Neural cell (in vitro differentiated cells): ENCODE measurements around the gene ACTL10. TPM values are rescaled to one million over a fixed set of nuclear protein-coding genes. Genes with fewer than 3 reads are reported as not detected.

Experiments used
- H2AFZ ChIP-seq: fragments of 200-600, 300-800 bp; sonication (generic), shearing (Covaris generic); 2 replicates; pipeline ENCODE4 v1.6.0; 2014; ENCODE audit warnings: low read depth, mild to moderate bottlenecking, antibody characterized with exemption, low read length, moderate library complexity
- H3F3A ChIP-seq: fragments of 200-600 bp; shearing (Covaris generic); 2 replicates; pipeline ENCODE4 v1.6.1; 2016; ENCODE audit warnings: mild to moderate bottlenecking, moderate library complexity, mixed read lengths, antibody characterized with exemption, low read length; ENCODE audit not compliant: insufficient read depth, poor library complexity, severe bottlenecking
- H3K27ac ChIP-seq: fragments of 200-600, 300-800 bp; sonication (generic), shearing (Covaris generic); 2 replicates; pipeline ENCODE4 v1.5.1; 2014; ENCODE audit warnings: mild to moderate bottlenecking, low read length, moderate library complexity
- H3K27me3 ChIP-seq: fragments of 300-800, 200-600 bp; sonication (generic), shearing (Covaris generic); 2 replicates; pipeline ENCODE4 v1.6.0; 2014; ENCODE audit warnings: mild to moderate bottlenecking, low read depth, low read length, moderate library complexity; ENCODE audit not compliant: insufficient read depth
- H3K36me3 ChIP-seq: fragments of 300-800, 200-600 bp; sonication (generic), shearing (Covaris generic); 2 replicates; pipeline ENCODE4 v1.5.1; 2014; ENCODE audit warnings: mild to moderate bottlenecking, antibody characterized with exemption, low read length, moderate library complexity; ENCODE audit not compliant: insufficient read depth
- H3K4me2 ChIP-seq: fragments of 300-800, 200-600 bp; sonication (generic), shearing (Covaris generic); 2 replicates; pipeline ENCODE4 v1.6.0; 2014; ENCODE audit warnings: mild to moderate bottlenecking, low read length
- H3K4me3 ChIP-seq: fragments of 300-800, 200-600 bp; sonication (generic), shearing (Covaris generic); 2 replicates; pipeline ENCODE4 v1.5.1; 2014; ENCODE audit warnings: mild to moderate bottlenecking, low read length, moderate library complexity
- H3K79me2 ChIP-seq: fragments of 200-600 bp; shearing (Covaris generic); replicated peaks from 2 replicates; pipeline ENCODE4 v1.6.0; 2014; ENCODE audit warnings: mild to moderate bottlenecking, low read length, moderate library complexity; ENCODE audit not compliant: insufficient read depth
- H3K9ac ChIP-seq: fragments of 300-800, 200-600 bp; sonication (generic), shearing (Covaris generic); 2 replicates; pipeline ENCODE4 v1.6.1; 2016; ENCODE audit warnings: mild to moderate bottlenecking, low read length, mixed read lengths
- H3K9me2 ChIP-seq: fragments of 200-600 bp; shearing (Covaris generic); 2 replicates; pipeline ENCODE4 v1.6.1; 2016; ENCODE audit warnings: mild to moderate bottlenecking, low read length, mixed read lengths; ENCODE audit not compliant: insufficient read depth
- H3K9me3 ChIP-seq: fragments of 200-600, 300-800 bp; sonication (generic), shearing (Covaris generic); 2 replicates; pipeline ENCODE4 v1.6.1; 2016; ENCODE audit warnings: mild to moderate bottlenecking, mixed run types, low read length, moderate library complexity, mixed read lengths
- H4K20me1 ChIP-seq: fragments of 200-600 bp; shearing (Covaris generic); 2 replicates; pipeline ENCODE4 v1.6.1; 2016; ENCODE audit warnings: mild to moderate bottlenecking, mixed run types; ENCODE audit not compliant: insufficient read depth
- EP300 ChIP-seq: fragments of 450-650 bp; conservative IDR thresholded peaks from 2 replicates; pipeline ENCODE4 v1.6.1; 2014; ENCODE audit warnings: antibody characterized with exemption, mild to moderate bottlenecking, moderate library complexity; ENCODE audit not compliant: poor library complexity, severe bottlenecking
- EZH2 ChIP-seq: fragments of 200-600, 300-800 bp; shearing (Covaris generic), sonication (generic); IDR thresholded peaks from 2 replicates; pipeline ENCODE4 v1.6.1; 2014; ENCODE audit warnings: antibody characterized with exemption, low read length, borderline replicate concordance, mild to moderate bottlenecking; ENCODE audit not compliant: insufficient read depth, poor library complexity, severe bottlenecking
- MXI1 ChIP-seq: fragments of 450-650 bp; conservative IDR thresholded peaks from 2 replicates; pipeline ENCODE4 v1.6.1; 2014; ENCODE audit warnings: antibody characterized with exemption, mild to moderate bottlenecking; ENCODE audit not compliant: poor library complexity, severe bottlenecking
- POLR2AphosphoS5 ChIP-seq: IDR thresholded peaks from 2 replicates; pipeline ENCODE4 v1.6.1; 2012
- RAD21 ChIP-seq: fragments of 450-650 bp; conservative IDR thresholded peaks from 2 replicates; pipeline ENCODE4 v1.6.1; 2014; ENCODE audit warnings: antibody characterized with exemption, mild to moderate bottlenecking, moderate library complexity
- SMC3 ChIP-seq: fragments of 450-650 bp; conservative IDR thresholded peaks from 2 replicates; pipeline ENCODE4 v1.6.1; 2014; ENCODE audit warnings: antibody characterized with exemption, mild to moderate bottlenecking, moderate library complexity; ENCODE audit not compliant: poor library complexity
- TAF1 ChIP-seq: IDR thresholded peaks from 2 replicates; pipeline ENCODE4 v1.6.1; 2012; ENCODE audit warnings: low read depth
- polyA plus RNA-seq: library from polyadenylated mRNA; depleted of rRNA; stranded (reverse); fragments of >200 nt; gene quantifications from 2 replicates; pipeline ENCODE4 v1.2.3, GENCODE V29; 2014
- TF ChIP-seq, protein P1 (sequence below): IDR thresholded peaks from 2 replicates; pipeline ENCODE4 v1.6.1; 2012; ENCODE audit warnings: borderline replicate concordance
- TF ChIP-seq, protein P2 (sequence below): fragments of 450-650 bp; IDR thresholded peaks from 2 replicates; pipeline ENCODE4 v1.5.1; 2014; ENCODE audit warnings: antibody characterized with exemption, mild to moderate bottlenecking, moderate library complexity; ENCODE audit not compliant: poor library complexity, severe bottlenecking

The ACTL10 gene
- polyA plus RNA-seq, 1 donor from 2014 or later = not detected

DNA sequence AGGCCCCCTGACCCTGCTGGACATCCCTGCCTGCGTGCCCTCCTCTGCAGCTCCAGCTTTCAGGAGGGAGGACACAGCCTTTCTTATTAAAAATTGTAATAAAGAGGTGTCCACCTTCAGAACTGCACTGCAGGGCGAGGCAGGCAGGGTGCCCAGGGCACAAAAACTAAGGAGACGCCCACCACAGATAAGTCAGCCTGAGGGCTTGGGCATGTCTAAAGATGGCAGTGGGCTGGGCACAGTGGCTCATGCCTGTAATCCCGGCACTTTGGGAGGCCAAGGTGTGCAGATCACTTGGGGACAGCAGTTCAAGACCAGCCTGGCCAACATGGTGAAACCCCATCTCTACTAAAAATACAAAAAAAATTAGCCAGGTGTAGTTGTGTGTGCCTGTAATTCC, 11.6 kb upstream of the ACTL10 start:
- Histone ChIP-seq H3K27ac (no peak overlapping the region), H2AFZ (no peak overlapping the region), H3K4me2 (no peak overlapping the region), H3K9ac (no peak overlapping the region), H3K4me3 (no peak overlapping the region), H3K79me2 (no peaks in the 10 kb centered on the region), H3F3A (no peaks in the 10 kb centered on the region), H3K27me3 (no peaks in the 10 kb centered on the region), H4K20me1 (no peaks in the 10 kb centered on the region), H3K36me3 (no peaks in the 10 kb centered on the region), H3K9me3 (no peaks in the 10 kb centered on the region), H3K9me2 (no peaks in the 10 kb centered on the region)
- TF ChIP-seq, protein P1, sequence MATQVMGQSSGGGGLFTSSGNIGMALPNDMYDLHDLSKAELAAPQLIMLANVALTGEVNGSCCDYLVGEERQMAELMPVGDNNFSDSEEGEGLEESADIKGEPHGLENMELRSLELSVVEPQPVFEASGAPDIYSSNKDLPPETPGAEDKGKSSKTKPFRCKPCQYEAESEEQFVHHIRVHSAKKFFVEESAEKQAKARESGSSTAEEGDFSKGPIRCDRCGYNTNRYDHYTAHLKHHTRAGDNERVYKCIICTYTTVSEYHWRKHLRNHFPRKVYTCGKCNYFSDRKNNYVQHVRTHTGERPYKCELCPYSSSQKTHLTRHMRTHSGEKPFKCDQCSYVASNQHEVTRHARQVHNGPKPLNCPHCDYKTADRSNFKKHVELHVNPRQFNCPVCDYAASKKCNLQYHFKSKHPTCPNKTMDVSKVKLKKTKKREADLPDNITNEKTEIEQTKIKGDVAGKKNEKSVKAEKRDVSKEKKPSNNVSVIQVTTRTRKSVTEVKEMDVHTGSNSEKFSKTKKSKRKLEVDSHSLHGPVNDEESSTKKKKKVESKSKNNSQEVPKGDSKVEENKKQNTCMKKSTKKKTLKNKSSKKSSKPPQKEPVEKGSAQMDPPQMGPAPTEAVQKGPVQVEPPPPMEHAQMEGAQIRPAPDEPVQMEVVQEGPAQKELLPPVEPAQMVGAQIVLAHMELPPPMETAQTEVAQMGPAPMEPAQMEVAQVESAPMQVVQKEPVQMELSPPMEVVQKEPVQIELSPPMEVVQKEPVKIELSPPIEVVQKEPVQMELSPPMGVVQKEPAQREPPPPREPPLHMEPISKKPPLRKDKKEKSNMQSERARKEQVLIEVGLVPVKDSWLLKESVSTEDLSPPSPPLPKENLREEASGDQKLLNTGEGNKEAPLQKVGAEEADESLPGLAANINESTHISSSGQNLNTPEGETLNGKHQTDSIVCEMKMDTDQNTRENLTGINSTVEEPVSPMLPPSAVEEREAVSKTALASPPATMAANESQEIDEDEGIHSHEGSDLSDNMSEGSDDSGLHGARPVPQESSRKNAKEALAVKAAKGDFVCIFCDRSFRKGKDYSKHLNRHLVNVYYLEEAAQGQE = no peak
- TF ChIP-seq SMC3 = no peak
- TF ChIP-seq, protein P2, sequence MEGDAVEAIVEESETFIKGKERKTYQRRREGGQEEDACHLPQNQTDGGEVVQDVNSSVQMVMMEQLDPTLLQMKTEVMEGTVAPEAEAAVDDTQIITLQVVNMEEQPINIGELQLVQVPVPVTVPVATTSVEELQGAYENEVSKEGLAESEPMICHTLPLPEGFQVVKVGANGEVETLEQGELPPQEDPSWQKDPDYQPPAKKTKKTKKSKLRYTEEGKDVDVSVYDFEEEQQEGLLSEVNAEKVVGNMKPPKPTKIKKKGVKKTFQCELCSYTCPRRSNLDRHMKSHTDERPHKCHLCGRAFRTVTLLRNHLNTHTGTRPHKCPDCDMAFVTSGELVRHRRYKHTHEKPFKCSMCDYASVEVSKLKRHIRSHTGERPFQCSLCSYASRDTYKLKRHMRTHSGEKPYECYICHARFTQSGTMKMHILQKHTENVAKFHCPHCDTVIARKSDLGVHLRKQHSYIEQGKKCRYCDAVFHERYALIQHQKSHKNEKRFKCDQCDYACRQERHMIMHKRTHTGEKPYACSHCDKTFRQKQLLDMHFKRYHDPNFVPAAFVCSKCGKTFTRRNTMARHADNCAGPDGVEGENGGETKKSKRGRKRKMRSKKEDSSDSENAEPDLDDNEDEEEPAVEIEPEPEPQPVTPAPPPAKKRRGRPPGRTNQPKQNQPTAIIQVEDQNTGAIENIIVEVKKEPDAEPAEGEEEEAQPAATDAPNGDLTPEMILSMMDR = no peak
- no peak for TF ChIP-seq TAF1
- no peak for TF ChIP-seq POLR2AphosphoS5
- TF ChIP-seq EP300 = no peak
- TF ChIP-seq RAD21 = no peak

DNA sequence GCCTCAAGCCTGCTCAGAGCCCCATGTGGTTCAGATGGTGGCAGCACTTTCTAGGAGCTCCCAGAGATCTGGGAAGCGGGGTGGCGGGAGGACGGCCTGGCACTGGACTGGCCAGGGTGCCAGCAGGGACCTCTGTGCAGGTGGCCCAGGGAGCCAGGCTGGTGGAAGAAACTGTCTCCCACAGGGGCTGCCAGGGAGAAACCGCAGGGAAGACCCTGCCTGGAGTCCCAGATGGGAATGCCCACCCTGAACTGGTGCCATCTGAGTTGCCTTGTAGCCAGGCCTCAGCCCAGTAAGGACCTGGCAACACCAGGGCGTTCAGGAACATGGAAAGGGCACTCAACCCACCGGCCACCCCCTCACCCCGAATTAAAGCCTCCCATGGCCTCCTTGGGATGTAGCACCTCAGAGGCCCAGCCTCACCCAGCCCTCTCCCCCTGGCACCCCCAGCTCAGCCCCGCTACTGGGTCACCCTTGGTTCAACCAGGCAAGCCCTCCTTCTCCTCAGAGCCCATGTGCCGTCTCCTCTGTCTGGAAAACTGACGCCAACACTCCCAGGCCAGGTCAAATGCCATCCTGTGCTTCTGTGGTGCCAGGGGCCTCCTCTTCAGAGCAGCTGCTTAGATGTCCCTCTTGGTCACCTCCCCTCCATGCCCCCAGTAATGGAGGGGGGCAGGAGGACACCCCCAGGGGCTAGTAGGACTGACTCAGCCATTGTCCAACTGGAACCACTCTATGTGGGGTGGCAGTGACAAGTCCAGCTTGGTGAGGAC, 10.5 kb upstream of the ACTL10 start:
- Histone ChIP-seq H3K9ac (no peak overlapping the region), H3K4me2 (no peak overlapping the region), H3K27me3 (no peaks in the 10 kb centered on the region), H3K4me3 (no peak overlapping the region), H3K9me3 (no peaks in the 10 kb centered on the region), H3K27ac (no peak overlapping the region), H4K20me1 (no peaks in the 10 kb centered on the region), H3K36me3 (no peaks in the 10 kb centered on the region), H3K79me2 (no peaks in the 10 kb centered on the region), H2AFZ (no peak overlapping the region), H3F3A (no peaks in the 10 kb centered on the region), H3K9me2 (no peaks in the 10 kb centered on the region)
- TF ChIP-seq EZH2 = no peak
- TF ChIP-seq EP300 = no peak
- TF ChIP-seq, protein P1 = no peak
- no peak for TF ChIP-seq MXI1
- TF ChIP-seq POLR2AphosphoS5 = no peak
